ENCODE results near the gene BGN. TPM values are rescaled to one million over a fixed set of nuclear protein-coding genes. Genes with fewer than 3 reads are reported as not detected.

BGN gene
- total and polyA plus RNA-seq, 2 experiments from 2014 or later: 0.87 to 1.8 TPM

- no peak within 1 kb of the TSS for H3K27ac ChIP-seq (ENCODE audit: low read depth)
- no peaks in the 10 kb centered on the region for H4K20me1 ChIP-seq (replicated peaks; ENCODE audit: insufficient read depth)
- H3K4me3 ChIP-seq: peak within 1 kb of the TSS; percentile 72
- TF ChIP-seq ZNF331 (CRISPR knock-in tag; IDR thresholded peaks at IDR 0.05; ENCODE audit: low read depth) (no peak), STAT1 (IDR thresholded peaks at IDR 0.05; ENCODE audit: unreplicated experiment) (no peak), ZNF114 (CRISPR knock-in tag; IDR thresholded peaks at IDR 0.05) (no peak), EZH2 (IDR thresholded peaks at IDR 0.05; ENCODE audit: low read depth, unreplicated experiment) (no peak), REST (IDR thresholded peaks at IDR 0.05; ENCODE audit: unreplicated experiment) (no peak), EZH2phosphoT487 (IDR thresholded peaks at IDR 0.05; ENCODE audit: unreplicated experiment) (no peak), ETS1 (IDR thresholded peaks at IDR 0.05) (no peak), CTCF (conservative IDR thresholded peaks at IDR 0.05; ENCODE audit: low read depth in 2 of 2) (peak; percentile 50 to 88), NANOG (IDR thresholded peaks at IDR 0.05; ENCODE audit: borderline replicate concordance) (no peak), POLR2AphosphoS5 (IDR thresholded peaks at IDR 0.05; ENCODE audit: low read depth) (peak; percentile 48; the same call in 1 of the 2 replicates), JUNB (IDR thresholded peaks at IDR 0.05; ENCODE audit: unreplicated experiment) (no peak), ZNF462 (CRISPR knock-in tag; IDR thresholded peaks at IDR 0.05) (no peak), CREB1 (CRISPR knock-in tag; IDR thresholded peaks at IDR 0.05; ENCODE audit: low read depth) (peak; percentile 94)
- H3K27ac Mint-ChIP-seq: no peak within 1 kb of the TSS
- H3K4me1 Mint-ChIP-seq: peaks cover 4% of the 10 kb centered on the region; the same call in 2 of the 3 replicates
- H3K4me2 ChIP-seq: peak within 1 kb of the TSS; percentile 79
- no peaks in the 10 kb centered on the region for H3K36me3 ChIP-seq (ENCODE audit: insufficient read depth)
- DNase-seq (ENCODE audit: low spot score) (peak; percentile 81), ATAC-seq (peak; percentile 80)
- no peaks in the 10 kb centered on the region for H3K4me1 ChIP-seq (ENCODE audit: insufficient read depth)
- no peaks in the 10 kb centered on the region; the same call in 2 of the 3 replicates for H3K9me3 Mint-ChIP-seq
- H3K36me3 Mint-ChIP-seq (ENCODE audit: low read depth): peaks cover 5% of the 10 kb centered on the region; the same call in 1 of the 3 replicates
- H3K4me3 Mint-ChIP-seq: peak within 1 kb of the TSS; percentile 85
- no peaks in the 10 kb centered on the region for H3K9me2 ChIP-seq (ENCODE audit: insufficient read depth)
- no peak within 1 kb of the TSS for H2AFZ ChIP-seq
- H3F3A ChIP-seq (replicated peaks; ENCODE audit: low read depth): no peaks in the 10 kb centered on the region
- peaks cover 19% of the 10 kb centered on the region for H3K27me3 Mint-ChIP-seq (ENCODE audit: insufficient read depth, low read depth, poor library complexity)
- H3K27me3 ChIP-seq (ENCODE audit: insufficient read depth): peaks cover 8% of the 10 kb centered on the region
- no peaks in the 10 kb centered on the region for H3K79me2 ChIP-seq (replicated peaks; ENCODE audit: insufficient read depth)
These were observed 24.1 kb upstream of the BGN start, which contains the start of gene HAUS7 for GRCh38 chrX:153470411-153471363. Gene HAUS7, minus strand, starts transcription at chrX:153470576. Its CDS starts 19 bp downstream, at chrX:153470557.

Measured in GM23338 (cell line).